NCI-H2196 (cell line): Measurements from ENCODE around the gene PCDH9.
"Not testable (repeated sequence)": the region's sequence is repeated elsewhere in the genome, so short reads cannot be mapped to it uniquely, and the experiment has no call there.

Source experiments
- DNase-seq: peaks from one replicate; lab custom pipeline; 2025; ENCODE audit not compliant: unreplicated experiment; lab: John Stamatoyannopoulos, UW

The PCDH9 gene

DNA sequence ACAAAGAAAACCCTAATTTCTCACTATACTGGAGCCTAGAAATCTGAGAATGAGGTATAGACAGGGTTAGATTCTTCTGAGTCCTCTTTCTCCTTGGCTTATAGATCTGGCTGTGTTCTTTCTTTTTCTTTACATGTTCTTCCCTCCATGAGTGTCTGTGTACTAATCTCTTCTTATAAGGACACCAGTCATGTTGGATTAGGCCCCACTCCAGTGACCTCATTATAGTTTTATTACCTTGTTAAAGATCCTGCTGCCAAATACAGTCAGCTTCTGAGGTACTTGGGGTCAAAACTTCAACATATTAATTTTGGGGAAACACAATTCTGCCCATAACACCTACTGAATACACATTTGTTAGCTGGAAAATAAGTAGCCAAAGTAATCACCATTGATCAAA lies 302.6 kb downstream of the PCDH9 start:
- DNase-seq: no peak

DNA sequence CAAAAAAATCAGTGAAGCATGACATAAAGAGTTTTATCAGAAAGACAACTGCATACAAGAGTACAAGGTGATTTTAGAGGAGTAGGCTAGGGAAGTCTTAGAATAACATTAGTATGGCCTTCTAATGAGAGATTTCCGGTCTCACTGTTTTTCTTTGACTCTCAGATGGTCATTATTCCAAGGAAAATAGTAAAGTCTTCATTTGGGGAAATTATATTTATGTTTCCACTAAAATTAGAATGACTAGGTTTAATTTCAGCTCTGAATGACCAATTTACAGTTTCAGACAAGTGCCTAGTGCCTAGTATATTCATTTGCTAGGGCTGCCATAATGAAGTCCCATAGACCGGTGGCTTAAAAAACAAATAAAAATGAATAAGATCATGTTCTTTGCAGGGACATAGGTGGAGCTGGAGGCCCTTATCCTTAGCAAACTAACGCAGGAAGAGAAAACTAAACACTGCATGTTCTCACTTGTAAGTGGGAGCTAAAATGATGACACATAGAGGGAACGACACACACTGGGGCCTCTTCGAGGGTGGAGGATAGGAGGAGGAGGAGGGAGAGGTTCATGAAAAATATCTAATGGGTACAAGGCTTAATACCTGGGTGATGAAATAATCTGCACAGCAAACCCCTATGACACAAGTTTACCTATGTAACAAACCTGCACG lies 303.1 kb downstream of the PCDH9 start:
- no peak for DNase-seq

DNA sequence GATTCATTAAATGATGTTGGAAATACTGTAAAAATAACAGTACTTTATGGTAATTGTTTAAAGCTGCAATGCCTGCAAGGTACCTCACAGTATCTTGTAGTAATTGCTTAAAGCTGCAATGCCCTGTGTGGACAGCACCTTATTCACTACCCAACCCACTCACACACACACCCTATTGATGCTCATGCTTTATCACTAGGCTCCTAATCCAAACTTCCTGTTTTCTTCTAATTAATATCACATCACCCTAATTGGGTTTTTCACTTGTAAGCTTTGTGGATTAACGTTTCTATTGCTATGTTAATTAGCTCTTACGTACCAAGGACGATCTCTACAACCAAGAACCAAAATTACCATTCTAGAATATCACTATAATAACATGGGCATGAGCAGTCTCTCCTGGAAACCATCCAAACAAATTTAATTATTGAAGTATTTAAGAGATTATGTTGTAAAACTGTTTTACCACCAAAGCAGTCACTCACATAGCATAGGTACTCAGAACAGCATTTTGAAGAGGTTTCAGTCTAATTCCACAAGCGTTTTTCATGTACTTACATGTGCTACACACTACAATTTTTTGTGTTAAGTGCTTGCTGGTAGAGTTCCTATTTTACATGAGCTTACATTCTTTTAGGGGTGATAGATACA lies 303.8 kb downstream of the PCDH9 start:
- DNase-seq: no peak

DNA sequence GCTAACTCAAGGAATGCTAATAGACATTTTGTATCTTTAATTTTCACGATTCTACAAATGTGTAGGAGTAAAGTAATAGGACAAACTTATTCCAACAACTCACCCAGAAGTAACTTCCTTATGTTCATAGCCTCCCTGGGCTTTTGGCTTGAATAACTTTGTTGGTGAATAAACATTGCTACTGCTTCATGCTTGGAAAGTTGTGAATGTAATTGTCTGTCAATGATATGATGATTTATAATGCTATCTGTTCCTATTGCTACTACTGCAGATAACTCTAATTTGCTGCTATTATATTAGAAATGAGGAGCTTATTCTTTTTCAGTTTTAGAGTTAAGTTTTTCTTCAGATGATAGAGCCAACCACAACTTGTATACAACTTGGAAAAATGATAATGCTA lies 307.7 kb downstream of the PCDH9 start:
- DNase-seq: no peak

DNA sequence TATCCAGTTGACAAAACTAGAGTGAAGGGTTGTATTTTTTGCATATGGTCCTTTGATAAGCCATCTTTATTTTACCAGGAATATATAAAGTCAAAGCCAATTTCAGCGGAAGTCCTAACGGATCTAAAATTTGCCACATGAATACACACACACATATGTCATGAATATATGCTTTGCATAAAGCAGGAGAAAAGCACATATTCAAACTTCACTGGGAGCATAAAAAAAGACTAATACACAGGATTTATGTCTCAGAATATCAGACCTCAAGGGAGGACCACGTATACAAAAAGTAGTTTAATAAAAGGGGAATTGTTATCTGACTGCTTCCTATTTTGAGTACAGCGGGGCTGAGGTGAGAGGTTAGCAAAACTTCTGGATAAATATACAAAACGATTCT lies 308.7 kb downstream of the PCDH9 start:
- DNase-seq: no peak

DNA sequence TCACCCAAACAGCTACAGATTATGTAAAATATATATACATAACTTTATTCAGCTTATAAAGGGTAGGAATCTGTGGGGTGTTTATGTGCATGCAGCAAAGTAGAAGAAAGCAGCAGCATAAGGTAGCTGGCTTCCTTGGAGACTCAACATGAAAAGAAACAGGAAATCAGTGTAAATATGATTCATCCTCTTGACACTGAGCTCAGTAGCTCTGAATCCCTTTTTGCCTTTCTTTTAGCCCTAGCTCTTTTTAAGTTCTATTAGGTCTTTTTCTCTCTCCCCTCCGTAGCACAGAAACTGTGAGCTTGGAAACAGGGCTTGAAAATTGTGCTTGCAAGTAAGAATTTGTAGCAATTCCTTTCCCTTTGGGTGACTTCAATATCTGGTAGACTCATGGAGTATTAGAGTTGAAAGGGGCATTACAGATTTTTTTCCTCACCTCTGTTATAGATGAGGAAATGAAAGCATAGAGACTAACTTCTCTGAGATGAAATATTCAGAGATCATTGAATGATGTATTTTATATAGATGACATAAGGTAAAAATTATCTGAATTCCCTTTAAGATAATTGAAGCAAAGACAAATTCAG lies 314.4 kb downstream of the PCDH9 start:
- DNase-seq: no peak

DNA sequence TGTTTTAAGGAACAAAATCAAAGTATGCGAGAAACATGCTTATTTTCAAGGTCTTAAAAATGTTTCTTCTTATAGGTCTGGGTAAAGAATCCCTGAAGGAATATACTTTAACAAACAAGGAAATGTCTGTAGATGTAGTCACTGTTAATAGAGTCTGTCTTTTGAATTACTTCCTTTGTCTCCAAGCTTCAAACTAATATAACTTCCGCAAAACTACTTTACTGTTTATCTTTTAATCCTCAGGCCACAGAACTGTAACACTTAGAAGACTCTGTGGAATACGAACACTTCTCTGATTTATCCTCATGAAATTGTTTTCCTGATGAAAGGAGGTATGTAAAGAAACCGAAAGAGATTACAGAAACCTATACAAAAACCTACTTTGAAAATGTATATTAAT lies 316.0 kb downstream of the PCDH9 start:
- no peak for DNase-seq

DNA sequence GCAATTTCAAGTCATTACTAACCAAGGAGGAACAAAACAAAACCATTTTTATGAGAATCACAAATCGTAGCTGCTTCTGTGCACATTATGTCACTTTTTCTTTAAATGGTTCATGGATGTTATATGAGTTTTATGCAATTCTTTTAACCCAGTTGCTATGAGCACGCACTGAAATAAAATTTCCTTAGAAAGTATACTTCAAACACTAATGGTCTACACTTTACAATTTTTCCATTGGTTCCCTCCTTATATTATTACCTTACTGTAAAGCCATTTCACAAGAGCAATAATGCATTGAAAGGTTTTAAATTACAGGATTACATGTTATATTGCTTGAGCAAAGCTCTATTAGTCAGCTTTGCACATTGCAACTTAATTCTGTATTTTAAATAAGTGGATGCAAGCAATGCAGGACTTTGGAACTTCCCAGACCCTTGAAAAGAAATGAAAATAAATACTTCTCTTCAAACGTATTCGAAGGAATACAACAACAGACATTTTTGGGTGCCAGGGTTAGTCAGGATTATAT lies 318.7 kb downstream of the PCDH9 start:
- no peak for DNase-seq

DNA sequence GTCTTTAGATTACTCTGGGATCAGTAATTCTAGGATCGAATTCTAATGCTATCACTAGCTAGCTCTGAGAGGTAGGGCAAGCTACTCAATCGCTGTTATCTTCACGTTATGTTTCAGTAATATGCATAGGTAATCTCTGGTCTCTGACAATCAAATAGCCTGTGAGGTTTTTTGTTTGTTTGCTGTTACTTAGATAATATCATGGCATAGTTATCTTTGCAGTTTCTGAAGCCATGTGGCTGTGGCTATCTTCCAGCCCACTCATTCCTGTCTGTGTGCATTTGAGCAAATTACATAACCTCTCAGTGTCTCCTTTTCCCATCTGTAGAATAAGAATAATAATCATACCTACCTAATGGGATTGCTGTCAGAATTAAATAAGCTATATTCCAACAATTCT lies 330.2 kb downstream of the PCDH9 start:
- DNase-seq: no peak

DNA sequence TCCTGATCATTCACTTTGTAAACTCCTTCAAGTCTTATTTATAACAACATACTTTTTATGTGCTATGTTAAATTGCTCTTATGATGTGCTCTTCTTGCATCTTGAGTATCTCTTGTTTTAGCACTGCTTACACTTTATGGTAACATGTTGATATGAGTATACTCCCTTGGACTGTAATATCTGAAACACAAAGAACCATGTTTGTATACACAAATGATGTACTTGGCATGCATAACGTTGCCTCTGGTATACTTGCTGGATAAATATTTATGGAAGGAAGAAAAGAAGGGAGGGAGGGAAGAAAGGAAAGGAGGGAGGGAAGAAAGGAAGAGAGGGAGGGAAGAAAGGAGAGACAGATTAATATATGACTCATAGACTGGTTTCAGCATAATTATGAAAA lies 333.2 kb downstream of the PCDH9 start:
- DNase-seq: no peak

DNA sequence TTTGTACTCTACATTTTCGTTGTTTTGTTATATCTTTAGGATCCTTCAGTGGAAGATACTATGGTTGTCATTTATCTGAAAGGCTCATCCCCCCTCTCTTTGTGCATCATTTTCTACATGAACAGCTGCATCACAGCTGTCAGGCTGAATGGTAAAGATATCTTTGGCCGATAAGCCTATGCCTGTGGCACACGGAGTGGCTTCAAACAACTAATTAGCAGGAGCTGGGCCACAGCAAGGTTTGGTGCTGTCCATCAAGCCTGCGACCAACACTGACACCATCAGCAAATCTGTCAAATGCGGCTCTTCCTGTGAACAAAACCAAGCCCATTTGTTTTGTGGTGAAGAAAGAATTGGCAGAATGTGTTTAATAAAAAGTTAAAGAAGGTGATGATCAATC lies 334.4 kb downstream of the PCDH9 start:
- no peak for DNase-seq

DNA sequence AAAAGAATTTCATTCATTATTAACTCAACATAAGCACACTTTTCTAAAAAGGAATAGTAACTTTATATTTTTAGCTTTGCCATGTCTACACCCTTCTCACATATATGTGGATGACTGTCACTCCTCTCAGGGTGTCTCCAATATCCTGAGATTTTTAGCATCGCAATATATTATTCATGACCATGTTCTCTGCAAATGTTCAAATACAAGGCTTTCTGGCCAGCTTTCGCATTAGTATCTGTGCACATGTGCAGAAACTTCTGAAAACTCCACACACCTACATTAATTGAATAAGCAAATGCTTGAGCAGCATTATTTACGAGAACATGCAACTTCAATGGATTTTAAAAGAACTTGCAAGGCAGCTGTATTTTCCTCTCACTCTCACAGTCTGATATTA lies 334.8 kb downstream of the PCDH9 start:
- DNase-seq: no peak

DNA sequence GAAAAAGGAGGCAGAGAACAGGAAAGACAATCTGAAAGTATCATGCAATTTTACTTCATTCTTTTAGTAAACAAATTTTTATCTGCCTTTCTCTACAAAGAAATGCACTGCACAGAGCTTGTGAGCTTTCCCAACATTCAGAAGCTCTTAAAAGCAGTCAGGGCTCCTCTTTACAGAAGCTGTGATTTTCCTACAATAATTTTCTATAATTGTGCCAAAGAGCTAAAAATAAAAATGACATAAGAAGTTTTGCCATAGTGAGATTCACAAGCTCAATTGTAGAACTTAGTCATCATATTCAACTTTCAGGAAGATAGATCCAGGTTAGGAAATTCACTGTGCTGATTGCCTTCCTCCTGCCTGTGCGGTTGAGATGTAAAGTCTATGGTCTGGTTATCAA lies 341.4 kb downstream of the PCDH9 start:
- no peak for DNase-seq

DNA sequence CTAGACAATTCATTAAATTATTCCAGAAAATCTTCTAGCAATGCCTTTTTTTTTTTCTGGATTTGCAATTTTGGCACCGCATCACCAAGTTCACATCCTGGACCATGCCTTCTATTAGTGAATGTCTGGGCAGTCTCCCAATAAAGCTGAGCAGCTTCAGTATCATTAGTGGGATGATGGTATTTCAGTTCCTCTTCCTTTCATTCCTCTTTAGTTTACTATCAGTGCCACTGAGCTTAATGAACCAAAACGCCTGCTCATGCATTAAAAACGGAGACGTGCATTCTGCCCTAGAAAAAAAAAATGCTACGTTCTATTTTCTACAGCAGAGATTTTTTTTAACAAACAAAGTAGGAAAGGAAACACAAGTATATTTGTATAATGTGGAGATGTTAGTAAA lies 343.0 kb downstream of the PCDH9 start:
- DNase-seq: no peak

DNA sequence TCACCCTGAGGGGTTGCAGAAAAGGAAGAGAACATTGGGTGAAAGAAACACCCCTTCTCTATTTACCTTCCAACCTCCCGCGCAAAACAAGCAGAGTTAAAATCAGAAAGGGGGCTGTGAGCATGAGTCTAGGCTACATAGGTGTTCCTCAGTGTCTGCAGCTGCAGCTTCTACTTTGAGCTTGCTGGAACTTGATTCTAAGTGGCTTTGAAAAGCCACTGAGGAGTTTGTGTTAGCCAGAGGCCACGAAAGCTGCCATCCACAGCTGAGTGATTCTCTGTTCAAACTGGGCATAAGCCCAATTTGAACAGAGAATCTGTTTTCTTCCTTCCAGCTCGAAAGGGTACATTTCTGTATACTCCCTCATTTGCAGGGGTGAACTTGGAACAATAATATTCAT lies 343.9 kb downstream of the PCDH9 start:
- DNase-seq: no peak

DNA sequence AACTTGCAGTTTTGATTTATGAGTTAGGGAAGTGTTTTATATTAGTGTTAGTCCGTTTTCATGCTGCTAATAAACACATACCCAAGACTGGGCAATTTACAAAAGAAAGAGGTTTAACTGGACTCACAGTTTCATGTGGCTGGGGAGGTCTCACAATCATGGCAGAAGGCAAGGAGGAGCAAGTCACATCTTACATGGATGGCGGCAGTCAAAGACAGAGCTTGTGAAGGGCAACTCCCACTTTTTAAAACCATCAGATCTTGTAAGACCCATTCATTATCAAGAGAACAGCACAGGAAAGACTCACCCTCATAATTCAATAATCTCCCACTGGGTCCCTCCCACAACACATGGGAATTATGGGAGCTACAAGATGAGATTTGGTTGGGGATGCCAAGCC lies 349.0 kb downstream of the PCDH9 start:
- not testable (repeated sequence) for DNase-seq

DNA sequence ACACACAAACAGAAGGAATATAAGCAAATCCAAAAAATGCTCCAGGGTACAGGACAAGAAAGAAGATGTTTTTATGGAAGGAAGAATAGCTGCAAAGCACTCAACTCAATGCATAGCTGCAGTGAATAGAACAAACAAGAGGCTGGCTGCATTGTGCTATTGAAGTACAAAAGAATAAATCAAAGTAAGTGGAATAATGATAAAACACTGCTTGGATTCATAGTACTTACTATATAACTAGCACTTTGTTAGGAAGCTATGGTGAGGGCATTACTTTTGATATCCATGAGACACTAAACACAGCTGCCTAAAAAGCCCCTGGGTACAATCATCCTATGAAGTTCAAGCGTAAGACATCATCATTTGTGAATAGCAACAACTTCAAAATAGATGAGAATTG lies 350.1 kb downstream of the PCDH9 start:
- DNase-seq: no peak

DNA sequence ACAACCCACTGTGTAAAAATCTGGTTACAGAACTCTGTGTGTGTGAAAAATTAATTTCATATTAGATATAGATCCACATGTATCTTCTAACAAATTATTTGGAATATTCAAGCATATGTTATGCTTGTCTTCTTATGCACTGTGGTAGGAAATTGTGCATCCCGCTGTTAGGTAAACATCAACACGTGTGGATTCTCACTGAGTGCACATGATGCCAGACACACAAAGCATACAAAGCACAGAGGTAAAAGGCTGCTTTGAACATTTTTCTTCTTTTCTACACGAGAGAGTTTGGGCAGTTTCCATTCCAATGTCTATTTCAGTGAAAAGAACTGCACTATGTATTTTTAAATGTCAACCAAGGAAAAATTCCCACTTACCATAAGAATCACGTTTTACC lies 354.9 kb downstream of the PCDH9 start:
- DNase-seq: no peak

DNA sequence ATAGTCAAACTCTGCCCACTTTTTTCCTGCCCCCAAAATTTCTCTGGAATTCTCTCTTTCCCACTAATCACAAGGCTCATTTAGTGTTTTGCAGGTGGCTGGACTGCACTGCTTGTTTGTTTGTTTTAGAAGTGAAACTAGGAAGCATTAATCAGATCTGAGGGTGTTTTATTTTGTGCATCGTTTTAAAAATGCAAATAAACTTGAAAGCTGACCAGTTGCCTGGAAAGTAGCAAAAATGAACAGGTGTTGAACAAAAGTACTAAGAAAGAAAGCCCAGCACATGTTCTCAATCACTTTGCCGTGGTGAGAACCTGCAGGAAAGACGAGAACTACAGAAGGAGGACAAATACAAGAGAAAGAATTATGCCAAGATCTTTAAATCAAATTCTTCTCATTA lies 365.5 kb downstream of the PCDH9 start:
- DNase-seq: no peak

DNA sequence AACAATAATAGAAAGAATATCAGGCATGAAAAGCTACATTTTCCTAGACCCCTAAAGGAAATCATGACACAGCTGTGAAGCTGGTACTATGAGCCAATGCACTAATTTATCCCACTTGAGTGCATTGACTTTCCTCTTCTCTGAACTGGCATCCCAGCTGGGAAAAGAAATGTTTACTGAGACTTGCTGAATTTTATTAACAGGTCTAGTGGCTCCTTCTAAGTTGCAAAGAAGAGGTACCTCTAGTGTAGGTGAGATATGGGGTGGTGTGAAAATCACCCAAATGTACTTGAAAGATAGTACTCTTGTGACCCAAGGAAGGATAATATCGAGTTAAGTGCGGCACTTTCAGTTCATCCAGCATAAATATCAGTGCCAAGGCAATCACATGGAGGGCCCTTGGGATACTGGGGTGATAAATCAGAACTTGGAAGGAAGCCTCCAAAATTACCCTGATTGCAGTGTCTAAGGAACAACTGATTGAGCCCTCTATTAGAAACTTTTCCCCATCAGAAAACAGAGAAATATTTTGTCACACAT lies 369.2 kb downstream of the PCDH9 start:
- DNase-seq: no peak

DNA sequence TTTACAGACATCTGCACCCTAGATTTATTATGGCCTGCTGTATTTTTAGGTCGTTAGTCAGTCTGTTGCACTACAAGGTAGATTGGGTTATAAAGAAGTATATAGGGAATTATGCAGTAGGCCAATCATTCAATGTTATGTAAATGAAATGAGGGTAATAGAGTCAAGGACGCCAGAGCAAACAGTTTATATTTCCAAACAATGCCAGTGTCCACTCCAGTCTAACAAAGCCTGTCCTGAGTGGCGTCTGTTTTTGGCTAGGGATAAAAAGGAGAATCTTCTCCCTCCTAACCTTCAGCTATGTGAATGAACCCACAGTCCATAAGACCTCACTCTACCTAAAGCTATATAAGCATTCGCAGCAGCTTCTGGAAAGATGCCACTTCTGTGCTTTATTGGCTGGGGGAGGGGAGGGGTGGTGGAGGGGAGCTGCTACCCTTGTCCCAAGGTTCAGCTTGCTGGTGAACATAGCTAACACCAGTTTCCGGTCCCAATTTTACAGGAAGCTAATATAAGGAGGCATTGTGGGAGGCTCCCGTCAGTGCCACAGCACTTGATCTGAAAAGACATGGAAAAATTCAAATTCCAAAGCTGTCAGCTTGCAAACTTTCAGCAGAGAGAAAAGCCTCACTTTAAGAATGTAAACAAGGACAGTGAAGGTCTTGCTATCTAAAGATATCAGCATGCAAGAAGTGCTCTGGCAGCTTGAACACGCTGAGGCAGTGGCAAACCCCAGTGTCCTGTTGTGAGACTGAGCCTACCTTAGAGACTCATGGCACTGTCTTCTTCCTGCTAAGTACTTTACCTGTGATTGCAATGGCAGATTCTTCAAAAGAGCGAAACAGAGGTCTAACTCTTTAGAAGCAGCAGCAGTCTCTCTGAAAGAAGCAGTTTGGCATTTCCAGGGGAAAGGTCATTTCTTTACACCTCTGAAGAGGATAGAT lies 369.9 kb downstream of the PCDH9 start:
- DNase-seq: no peak
